SIG-M5 treated with dmso at 0.1 percent for 504 hours (cell line): ENCODE results near the gene OR6Q1.
"Not testable (repeated sequence)": the region's sequence is repeated elsewhere in the genome, so short reads cannot be mapped to it uniquely, and the experiment has no call there.

Source experiments
- DNase-seq: peaks from one replicate; lab custom pipeline; 2025; ENCODE audit not compliant: unreplicated experiment; lab: John Stamatoyannopoulos, UW

OR6Q1 gene

GRCh38 chr11:58030653-58031052 lies at the start of gene OR6Q1:
Gene OR6Q1, plus strand, starts transcription at chr11:58030953. Its CDS starts 0 bp downstream, at chr11:58030953.
- DNase-seq: no peak

- no peak for DNase-seq
Measured at GRCh38 chr11:57981536-57981935, 49.2 kb upstream of the OR6Q1 start.

GRCh38 chr11:57982776-57983175 lies 48.0 kb upstream of the OR6Q1 start:
- no peak for DNase-seq

- DNase-seq: no peak
Measured at GRCh38 chr11:57983191-57983590, 47.6 kb upstream of the OR6Q1 start.

- not testable (repeated sequence) for DNase-seq
Measured at GRCh38 chr11:57999523-57999922, 31.2 kb upstream of the OR6Q1 start.

GRCh38 chr11:58000021-58000420 lies 30.7 kb upstream of the OR6Q1 start:
- not testable (repeated sequence) for DNase-seq

- DNase-seq: no peak
Measured at GRCh38 chr11:58000699-58001098, 30.1 kb upstream of the OR6Q1 start.

- no peak for DNase-seq
Measured at GRCh38 chr11:58003036-58003435, 27.7 kb upstream of the OR6Q1 start.

- no peak for DNase-seq
Measured at GRCh38 chr11:58003591-58003990, 27.2 kb upstream of the OR6Q1 start.

- DNase-seq: no peak
Measured at GRCh38 chr11:58004664-58005063, 26.1 kb upstream of the OR6Q1 start.

GRCh38 chr11:58006940-58007339 lies 23.8 kb upstream of the OR6Q1 start:
- DNase-seq: no peak

- DNase-seq: no peak
Measured at GRCh38 chr11:58011771-58012170, 19.0 kb upstream of the OR6Q1 start.

- DNase-seq: no peak
Measured at GRCh38 chr11:58023435-58023931, 7.3 kb upstream of the OR6Q1 start, which contains the start of gene OR9Q1. Gene OR9Q1, plus strand, starts transcription at chr11:58023881. Its CDS starts 155,564 bp downstream, at chr11:58179445.

GRCh38 chr11:58024601-58025091 lies 6.1 kb upstream of the OR6Q1 start:
- no peak for DNase-seq

- no peak for DNase-seq
Measured at GRCh38 chr11:58027341-58027740, 3.4 kb upstream of the OR6Q1 start.

GRCh38 chr11:58028687-58029411 lies 1.9 kb upstream of the OR6Q1 start:
- no peak for DNase-seq

- DNase-seq: no peak
Measured at GRCh38 chr11:58034471-58034870, 3.7 kb downstream of the OR6Q1 start.

GRCh38 chr11:58039589-58039988 lies 8.8 kb downstream of the OR6Q1 start:
- no peak for DNase-seq

- DNase-seq: no peak
Measured at GRCh38 chr11:58043379-58043778, 12.6 kb downstream of the OR6Q1 start.

- no peak for DNase-seq
Measured at GRCh38 chr11:58046231-58046630, 15.5 kb downstream of the OR6Q1 start.

- peak; percentile 2 for DNase-seq
Measured at GRCh38 chr11:58047818-58048217, 17.1 kb downstream of the OR6Q1 start.

GRCh38 chr11:58055806-58056401 lies 25.2 kb downstream of the OR6Q1 start:
- DNase-seq: no peak
